NK-92 (cell line): ENCODE measurements around the gene PARD6A.

ENCODE experiments used
- DNase-seq: peaks from one replicate; lab custom pipeline; 2025; ENCODE audit not compliant: unreplicated experiment; lab: John Stamatoyannopoulos, UW

PARD6A gene

DNA sequence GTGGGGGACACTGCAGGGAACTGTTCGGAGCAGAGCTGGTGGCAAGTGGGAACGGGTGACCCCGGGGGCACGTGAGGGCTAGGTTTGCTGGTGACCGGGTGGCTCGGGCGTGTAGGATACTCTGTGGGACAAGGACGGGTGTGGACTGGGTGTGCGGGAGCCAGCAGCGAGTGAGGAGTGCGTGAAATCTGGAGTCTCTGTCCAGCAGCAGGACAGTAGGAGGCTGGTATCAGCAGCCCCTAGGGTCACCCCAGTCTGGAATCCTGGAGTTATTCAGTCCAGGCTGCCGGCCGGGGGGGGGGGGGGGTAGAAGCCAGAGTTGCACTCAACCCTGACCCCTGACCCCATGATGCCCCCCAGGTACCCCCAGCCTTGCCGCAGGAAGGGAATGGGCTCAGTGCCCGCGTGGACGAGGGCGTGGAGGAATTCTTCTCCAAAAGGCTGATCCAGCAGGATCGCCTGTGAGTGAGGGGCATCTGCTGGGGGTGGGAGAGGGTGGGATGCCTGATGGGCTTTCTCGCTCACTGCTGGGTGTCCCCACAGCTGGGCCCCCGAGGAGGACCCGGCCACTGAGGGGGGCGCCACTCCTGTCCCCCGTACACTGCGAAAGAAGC, 6.9 kb upstream of the PARD6A start:
- DNase-seq, result no peak

DNA sequence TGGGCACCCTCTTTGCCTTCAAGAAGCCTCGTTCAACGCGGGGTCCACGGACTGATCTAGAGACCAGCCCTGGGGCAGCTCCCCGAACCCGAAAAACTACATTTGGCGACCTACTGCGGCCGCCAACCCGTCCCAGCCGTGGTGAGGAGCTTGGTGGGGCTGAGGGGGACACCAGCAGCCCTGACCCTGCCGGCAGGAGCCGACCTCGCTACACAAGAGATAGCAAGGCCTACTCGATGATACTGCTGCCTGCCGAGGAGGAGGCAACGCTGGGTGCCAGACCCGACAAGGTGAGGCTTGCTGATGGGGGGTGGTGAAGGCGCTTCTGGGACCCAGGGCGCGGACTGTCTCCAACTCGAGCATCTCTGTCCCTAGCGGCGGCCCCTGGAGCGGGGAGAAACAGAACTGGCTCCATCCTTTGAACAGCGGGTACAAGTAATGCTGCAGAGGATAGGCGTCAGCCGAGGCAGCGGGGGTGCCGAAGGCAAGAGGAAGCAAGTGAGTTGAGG, 6.3 kb upstream of the PARD6A start:
- DNase-seq, result no peak

DNA sequence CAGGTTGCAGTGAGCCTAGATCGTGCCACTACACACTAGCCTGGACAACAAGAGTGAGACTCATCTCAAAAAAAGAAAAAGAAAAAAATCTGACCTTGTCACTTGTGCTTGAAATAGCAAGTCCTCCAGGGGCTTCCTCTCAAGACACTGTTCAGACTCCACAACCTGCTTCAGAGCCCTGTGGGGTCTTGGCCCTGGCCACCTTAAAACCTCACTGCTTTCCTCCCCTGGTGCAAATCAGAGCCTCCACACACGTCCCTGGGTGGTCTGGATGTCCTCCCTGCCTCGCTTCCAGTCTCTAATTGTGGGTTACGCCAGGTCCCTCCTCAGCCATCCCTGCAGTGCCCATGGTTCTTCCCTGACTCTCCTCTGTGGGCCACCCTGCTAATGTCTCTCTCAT, 5.4 kb upstream of the PARD6A start:
- no peak for DNase-seq

DNA sequence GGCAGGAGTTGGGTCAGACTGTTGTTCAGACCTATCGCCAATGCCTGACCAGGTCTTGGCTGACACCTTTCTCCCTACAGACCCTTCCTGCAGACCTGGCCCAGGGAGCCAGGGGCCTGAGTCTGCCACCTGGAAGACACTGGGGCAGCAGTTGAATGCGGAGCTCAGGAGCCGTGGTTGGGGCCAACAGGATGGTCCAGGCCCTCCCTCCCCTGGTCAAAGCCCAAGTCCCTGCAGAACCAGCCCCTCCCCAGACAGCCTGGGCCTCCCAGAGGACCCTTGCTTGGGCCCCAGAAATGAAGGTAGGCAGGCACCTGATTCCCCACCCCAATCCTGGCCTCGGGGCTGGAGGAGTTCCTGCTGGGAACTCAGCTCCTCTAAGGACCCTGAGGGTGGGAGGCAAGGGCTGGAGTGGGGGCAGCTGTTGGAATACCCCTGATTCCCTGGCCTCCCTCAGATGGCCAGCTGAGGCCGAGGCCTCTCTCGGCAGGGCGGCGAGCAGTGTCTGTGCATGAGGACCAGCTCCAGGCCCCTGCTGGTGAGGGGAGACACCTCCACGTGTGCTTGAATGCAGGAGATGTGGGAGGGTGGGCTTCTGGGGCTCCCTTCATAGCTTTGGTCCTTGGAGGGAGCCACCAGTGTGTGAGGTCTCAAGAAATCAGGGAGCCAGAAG, 4.3 kb upstream of the PARD6A start:
- DNase-seq, result no peak

DNA sequence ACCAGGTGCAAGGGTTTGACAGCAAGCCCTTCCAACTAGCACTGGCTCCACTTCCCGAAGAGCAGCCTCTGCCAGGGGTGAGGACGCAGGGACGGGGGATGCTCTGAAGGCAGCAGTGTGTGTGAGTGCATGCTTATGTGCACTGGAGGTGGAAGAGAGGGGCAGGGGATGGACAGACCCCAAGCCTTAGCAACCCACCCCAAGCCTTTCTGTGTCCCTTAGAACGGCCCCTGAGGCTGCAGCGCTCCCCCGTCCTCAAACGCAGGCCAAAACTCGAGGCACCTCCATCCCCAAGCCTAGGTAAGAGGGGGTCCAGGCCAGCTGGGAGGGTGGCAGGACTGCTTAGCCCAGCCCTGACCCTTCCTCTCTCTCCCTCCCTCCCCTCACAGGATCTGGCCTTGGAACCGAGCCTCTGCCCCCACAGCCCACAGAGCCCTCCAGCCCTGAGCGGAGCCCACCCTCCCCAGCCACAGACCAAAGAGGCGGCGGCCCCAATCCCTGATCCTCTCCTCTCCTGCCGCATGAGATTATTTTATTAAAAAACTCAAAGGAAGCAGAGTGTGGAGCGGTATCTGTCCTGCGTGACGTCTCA, 3.6 kb upstream of the PARD6A start:
- DNase-seq, result no peak

DNA sequence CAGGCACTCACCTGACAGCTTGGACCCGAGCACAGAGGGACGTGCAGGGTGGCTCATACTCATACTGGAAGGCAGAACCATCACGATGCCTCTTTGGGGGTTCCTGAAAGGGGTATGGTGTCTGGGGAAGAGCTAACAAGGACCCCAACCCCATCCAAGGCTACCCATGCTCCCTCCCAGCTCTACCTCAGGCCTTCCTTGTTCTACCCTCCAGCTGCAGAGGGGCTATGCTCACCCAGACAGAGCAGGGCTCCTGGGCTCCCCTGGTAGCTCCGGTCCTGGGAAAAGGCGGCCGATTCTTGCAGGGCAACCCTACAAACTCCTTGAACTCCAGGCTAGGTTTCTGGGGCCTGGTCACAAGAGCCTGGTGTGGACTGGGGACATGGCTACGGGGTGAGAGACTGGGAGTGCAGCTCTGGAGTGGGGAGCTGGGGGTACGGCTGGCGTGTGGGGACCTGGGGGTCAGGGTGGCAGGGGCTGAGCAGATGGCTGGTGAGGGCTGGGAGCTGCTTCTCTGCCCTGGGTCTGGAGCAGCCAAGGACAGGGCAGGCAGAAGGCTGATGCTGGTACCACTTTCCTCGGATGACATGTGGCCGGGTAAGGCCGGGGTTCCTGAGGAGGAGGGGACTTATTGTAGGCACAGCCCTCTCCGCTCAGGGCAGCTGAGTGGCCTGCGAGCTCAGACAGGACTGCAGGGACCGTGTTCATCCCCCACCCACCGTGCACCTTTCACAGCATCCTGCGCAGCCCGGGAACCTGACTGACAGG, 2.8 kb upstream of the PARD6A start:
- DNase-seq, result no peak

DNA sequence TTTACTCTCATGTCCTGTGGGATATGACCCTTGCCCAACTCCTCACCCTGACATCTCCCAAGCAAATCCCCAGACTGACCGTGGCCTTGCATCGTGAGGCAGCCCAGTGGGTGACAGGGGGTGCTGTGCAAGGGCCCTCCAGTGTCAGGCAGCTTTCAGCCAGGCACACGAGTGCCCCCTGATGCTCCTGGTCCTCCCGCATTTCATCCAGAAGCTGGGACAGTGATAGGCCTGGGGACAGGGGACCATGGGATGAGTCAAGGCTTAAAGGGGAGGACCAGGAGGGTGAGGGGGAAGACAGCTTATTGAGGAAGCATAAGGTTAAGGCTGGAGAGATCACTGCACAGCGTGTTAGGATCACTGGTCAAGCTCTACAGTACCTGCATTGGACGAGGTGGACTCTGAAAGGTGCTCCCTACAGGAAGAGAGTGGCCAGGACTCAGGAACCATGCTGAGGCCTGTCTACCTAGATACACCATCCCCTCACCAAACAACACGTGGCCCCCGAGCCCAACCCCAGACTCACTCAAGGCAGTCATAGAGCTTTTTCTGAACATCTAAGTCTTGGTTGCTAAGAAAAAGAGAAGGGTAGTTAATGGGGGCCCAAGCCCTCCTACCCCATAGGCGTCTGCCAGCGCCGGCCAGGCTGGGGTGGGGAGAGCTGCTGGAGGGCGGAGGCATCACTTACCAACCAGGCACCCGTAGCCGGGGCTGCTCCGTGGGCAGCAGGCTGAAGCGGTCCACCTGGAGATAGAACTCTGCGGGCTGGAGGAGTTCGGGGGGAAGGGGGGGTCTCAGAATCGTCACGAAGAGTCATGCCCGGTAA, 1.7 kb upstream of the PARD6A start:
- no peak for DNase-seq

DNA sequence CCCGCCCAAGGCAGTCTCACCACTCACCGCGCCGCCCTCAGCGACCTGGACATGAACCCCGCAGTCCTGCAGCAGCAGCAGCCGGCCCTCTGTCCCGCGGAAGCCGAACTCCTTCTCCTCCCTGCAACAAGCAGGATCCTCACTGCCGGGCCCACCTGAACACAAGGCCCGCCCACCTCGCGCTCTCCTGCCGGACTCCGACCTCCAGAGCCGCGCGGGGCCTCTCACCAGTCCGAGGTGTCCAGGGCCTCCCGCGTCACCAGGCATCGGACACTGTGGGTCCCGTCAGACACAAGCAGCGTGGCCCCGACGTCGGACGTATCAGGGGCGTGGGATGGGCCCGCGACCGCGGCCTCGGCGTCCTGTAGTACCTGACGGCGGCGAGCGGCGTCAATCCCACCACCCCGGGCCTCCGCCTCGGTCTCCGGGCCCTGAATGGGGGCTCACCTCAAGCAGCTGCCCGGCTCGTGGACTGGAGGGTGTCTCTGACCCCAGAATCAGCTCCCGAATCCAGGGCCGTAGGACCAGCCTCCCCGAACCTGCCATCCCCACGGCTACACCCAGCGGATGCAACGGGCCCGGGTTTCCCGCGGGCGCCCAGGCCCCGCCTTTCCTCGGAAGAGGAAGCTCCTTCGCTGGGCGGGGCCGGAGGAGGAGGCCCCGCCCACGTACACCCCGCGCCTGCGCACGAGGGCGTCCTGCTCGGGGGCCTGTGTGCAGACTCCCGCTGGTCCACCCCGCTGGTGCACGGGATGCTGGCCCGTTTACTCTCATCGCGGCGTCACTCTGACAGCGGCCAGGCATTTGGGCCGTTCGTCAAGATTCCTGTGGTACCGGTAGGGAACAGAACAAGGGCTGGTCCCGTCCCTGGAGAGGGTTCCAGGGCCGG, 841 bp upstream of the PARD6A start, which contains the start of gene ACD:
Gene ACD, minus strand, starts transcription at position 586 of the 889 bp plus-strand sequence. Its CDS starts 40 bp downstream, at position 546.
- DNase-seq, result peak; percentile 38

DNA sequence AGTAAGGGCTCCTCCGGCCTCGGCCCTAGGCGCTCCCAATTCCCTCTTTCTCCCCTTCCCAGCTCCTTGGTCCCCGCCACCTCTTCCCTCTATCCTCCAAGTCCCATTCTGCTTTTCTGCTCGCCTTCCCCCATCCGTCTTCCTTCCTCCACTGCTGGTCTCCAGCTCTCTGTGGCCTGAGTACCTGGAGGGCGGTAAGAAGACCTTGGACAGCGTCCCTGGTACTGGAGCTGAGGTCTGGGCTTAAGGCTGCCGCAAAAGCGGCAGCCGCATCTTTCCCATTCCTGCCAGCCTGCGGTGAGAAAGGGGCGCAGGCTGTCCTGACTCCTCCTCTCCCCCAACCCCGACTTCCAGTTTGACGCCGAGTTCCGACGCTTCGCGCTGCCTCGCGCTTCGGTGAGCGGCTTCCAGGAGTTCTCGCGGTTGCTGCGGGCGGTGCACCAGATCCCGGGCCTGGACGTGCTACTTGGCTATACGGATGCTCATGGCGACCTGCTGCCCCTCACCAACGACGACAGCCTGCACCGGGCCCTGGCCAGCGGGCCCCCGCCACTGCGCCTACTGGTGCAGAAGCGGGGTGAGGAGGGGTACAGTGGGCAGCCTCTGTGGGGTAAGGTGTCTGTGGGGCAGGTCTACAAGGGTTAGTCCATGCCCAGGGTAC, 471 bp downstream of the PARD6A start:
- DNase-seq, result no peak

DNA sequence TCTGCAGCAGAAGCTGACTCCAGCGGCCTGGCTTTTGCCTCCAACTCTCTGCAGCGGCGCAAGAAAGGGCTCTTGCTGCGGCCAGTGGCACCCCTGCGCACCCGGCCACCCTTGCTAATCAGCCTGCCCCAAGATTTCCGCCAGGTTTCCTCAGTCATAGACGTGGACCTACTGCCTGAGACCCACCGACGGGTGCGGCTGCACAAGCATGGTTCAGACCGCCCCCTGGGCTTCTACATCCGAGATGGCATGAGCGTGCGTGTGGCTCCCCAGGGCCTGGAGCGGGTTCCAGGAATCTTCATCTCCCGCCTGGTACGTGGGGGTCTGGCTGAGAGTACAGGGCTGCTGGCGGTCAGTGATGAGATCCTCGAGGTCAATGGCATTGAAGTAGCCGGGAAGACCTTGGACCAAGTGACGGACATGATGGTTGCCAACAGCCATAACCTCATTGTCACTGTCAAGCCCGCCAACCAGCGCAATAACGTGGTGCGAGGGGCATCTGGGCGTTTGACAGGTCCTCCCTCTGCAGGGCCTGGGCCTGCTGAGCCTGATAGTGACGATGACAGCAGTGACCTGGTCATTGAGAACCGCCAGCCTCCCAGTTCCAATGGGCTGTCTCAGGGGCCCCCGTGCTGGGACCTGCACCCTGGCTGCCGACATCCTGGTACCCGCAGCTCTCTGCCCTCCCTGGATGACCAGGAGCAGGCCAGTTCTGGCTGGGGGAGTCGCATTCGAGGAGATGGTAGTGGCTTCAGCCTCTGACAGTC, 1.3 kb downstream of the PARD6A start:
- no peak for DNase-seq

DNA sequence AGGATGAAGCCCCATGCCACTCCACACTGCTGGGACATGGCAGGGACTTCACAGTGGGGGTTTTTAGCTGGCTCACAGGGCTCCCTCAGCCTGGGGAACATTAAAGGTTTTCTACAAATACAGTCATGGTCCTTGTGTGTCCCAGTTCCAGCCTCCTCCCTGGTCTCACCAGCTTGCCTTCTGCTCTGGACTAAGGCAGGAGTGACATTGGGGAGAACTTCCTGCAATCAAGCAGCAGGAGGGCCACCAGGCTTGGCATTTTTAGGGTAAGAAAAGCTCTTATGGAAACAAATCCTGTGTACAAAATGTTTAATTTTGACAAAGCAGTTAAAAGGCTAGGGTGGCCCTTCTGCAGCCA, 1.9 kb downstream of the PARD6A start:
- no peak for DNase-seq

DNA sequence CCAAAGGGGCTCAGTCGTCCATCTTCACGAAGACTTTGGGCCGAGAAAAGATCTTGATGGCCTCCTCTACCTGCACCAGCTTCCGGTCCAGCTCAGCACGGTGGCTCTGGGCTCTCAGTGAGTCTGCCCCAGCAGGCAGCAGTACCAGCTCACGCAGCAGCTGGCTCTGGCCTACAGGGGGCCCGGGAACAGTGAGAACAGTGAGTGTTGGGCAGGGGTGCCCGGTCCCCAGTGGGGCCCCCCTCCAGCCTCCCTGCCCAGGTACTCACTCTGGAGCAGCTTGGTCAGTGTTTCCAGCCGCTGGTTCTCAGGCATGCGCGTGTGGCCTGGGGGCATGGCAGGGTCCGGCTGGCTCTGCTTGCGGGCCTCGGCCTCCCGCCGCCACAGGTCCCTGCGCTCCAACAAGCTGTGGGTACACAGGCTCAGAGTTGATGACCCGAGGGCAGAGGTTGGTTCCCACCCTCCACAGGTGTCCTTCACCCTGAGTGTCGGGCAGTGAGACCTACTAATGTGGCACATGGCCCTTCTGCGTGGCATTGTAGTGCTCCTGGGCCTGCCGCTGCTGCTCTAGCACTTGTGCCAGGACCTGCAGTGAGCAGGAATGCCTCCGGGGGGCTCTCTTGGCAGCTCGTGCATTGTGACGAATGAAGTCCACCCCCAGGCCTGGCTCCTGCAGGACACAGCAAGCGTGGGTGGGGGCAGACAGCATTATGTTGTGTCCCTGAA, 2.6 kb downstream of the PARD6A start:
- no peak for DNase-seq

DNA sequence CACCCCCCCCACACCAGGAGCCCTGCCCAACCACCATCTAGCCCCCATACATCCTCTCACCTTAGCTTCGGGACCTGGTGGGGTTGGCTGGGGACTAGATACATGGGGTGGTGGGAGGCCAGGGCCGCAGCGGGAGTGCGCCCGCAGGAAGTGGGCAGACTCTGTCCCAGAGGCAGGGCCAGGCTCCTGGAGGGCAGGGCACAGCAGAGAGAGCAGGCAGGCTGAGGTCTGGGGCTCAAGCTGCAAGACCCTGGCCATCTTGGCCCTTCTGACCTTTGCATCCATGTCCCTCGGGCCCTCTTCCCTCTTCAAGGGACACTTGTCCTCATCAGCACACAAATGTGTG, 3.1 kb downstream of the PARD6A start:
- DNase-seq, result no peak

DNA sequence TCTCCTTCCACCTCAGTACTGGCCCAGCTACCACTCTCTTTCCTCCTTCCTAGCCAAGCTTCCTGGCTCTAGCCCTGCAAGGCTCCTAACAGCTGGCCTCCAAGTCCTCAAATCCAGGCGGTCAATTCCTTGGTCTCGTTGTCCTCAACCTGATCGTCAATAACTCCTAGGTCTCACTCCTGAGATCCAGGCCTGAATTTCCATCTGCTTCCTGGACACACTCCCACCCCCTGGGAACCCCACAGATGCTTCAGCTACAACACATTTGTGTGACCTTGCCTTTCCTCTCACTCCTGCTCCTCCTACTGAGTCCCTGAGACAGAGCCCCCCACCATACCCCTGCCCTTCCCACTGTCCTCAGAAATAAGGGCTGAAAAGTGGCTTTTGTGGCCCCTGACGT, 3.5 kb downstream of the PARD6A start:
- no peak for DNase-seq

DNA sequence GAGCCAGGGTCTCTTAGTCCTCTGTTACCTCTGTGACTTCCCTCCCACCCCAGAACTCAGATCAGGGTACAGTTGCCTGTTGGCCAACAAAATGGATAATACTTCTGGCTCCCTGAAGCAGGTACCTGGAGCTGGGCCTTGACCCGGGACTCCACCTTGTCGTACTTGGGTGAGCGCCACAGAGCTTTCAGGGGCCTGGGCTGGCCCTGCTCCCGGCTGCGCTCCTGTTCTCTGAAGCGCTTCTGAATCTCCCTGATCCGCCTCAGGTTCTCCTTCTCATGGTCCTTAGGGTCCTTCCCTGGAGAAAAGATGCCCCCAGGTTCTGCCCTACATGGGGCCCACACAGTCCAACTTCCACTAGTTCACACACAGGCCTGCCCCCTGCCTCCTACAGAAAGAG, 4.1 kb downstream of the PARD6A start:
- DNase-seq, result no peak

DNA sequence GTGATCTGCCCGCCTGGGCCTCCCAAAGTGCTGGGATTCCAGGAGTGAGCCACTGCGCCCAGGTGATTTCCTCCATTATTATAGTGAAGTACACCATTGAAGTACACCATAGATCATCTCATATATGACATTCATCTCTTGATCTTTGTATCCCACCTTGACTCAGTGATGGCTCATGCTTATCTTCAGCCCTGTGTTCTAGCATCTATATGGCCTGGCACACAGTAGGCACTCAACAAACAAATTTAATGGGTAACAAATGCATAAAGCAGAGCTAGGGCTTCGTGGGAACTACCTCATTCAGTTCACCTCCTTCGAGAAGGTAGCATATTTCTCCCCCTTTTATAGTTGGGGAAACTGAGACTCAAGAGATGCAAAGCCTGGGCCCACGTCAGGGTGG, 4.8 kb downstream of the PARD6A start:
- DNase-seq, result no peak

DNA sequence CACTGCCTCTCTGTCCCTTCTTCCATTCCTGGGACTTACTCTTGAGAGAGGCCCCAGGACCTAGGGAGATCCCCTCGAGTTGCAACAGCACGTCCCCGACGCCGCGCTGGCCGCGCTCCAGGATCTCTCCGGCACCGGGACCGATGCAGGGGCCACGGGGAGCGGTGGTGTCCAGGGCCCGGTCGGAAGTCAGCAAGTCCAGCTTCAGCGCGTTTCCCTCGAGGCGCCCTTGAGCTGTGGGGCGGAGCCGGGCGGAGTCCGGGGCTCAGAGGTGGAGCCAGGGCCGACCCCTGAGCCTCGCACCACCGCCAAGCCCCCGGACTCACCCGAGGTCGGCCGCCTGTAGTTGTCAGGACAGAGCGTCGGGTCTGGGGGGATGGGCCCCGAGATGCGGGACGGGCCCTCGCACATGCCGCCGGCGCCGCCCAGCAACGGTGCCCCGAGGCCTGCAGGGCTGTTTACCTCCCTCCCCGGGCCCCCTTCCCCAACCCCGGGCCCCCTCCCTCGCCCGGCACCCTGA, 5.3 kb downstream of the PARD6A start:
- DNase-seq, result no peak
